ENCODE results near the gene CLEC2A.

CLEC2A gene

GRCh38 chr12:9906873-9907272, 25.3 kb downstream of the CLEC2A start:
- Histone ChIP-seq H3K27me3 (ENCODE audit: insufficient read depth, low read length) (no peaks in the 10 kb centered on the region), H3K27ac (ENCODE audit: low read length) (no peak overlapping the region), H3K4me3 (ENCODE audit: low read length) (no peak overlapping the region), H3K4me1 (ENCODE audit: insufficient read depth, low read length) (no peaks in the 10 kb centered on the region), H3K36me3 (ENCODE audit: insufficient read depth, low read depth, low read length) (no peaks in the 10 kb centered on the region), H3K9me3 (ENCODE audit: insufficient read depth, low read depth, low read length) (peaks cover 57% of the 10 kb centered on the region), H3K9ac (ENCODE audit: low read depth, low read length) (no peak overlapping the region)

DNA sequence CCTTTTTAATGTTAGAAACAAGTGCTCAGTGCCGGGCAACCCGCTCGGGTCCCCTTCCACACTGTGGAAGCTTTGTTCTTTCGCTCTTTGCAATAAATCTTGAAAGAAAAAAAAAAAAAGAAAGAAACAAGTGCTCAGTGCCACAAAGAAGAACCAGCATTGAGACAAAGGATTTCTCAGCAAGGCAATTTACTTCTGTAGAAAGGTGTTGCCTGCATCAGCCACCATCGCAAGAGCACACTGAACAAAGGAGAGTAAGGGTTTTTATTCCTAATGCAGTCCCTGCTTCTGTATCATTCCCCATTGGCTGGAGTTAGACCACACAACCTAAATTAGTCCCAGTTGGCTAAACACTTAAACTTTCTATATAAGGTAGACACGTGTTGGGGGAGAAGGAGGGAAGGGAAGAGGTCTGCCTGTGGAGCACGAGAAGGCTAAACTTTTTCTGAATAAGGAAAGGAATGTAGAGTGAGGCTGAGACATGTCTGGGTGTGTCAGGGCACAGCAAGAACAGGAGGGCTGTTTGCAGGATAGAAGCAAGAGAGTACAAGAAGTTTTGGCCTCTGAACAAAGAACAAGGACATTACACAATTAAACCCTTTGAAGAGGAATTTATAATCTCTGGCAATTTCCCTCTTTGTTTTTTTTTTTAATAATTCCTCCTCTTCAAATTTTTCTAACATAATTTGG, 29.5 kb downstream of the CLEC2A start:
- peaks cover 26% of the 10 kb centered on the region for H3K9me3 ChIP-seq (ENCODE audit: insufficient read depth, low read depth, low read length)
- no peaks in the 10 kb centered on the region for H3K27me3 ChIP-seq (ENCODE audit: insufficient read depth, low read length)
- H3K9ac ChIP-seq (ENCODE audit: low read depth, low read length): no peak overlapping the region
- no peaks in the 10 kb centered on the region for H3K36me3 ChIP-seq (ENCODE audit: insufficient read depth, low read depth, low read length)
- H3K4me3 ChIP-seq (ENCODE audit: low read length): no peak overlapping the region
- no peak overlapping the region for H3K27ac ChIP-seq (ENCODE audit: low read length)
- H3K4me1 ChIP-seq (ENCODE audit: insufficient read depth, low read length): peaks cover 4% of the 10 kb centered on the region; the same call in 1 of the 2 replicates

DNA sequence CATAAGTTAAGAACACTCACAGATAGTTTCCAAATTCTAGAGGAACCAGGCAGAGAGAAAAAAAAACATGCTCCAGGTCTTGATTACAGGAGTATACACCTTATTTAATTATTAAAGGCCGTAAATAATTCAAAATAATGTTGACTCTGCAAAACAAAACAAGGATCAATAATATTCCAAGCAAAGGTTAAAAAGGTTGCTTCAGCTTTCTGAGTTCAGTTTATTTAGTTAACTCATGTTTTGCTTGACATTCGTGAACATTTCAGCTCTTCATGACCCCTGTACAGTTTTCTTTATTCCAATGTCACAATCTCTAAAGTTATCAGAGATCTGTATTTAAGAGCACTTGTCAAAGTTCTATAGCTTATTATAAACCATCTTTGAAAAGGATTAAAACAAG, 31.2 kb downstream of the CLEC2A start:
- Histone ChIP-seq H3K27ac (ENCODE audit: low read length) (no peak overlapping the region), H3K9me3 (ENCODE audit: insufficient read depth, low read depth, low read length) (peaks cover 20% of the 10 kb centered on the region), H3K27me3 (ENCODE audit: insufficient read depth, low read length) (no peaks in the 10 kb centered on the region), H3K4me3 (ENCODE audit: low read length) (no peak overlapping the region), H3K36me3 (ENCODE audit: insufficient read depth, low read depth, low read length) (no peaks in the 10 kb centered on the region), H3K4me1 (ENCODE audit: insufficient read depth, low read length) (peaks cover 4% of the 10 kb centered on the region; the same call in 1 of the 2 replicates), H3K9ac (ENCODE audit: low read depth, low read length) (no peak overlapping the region)

DNA sequence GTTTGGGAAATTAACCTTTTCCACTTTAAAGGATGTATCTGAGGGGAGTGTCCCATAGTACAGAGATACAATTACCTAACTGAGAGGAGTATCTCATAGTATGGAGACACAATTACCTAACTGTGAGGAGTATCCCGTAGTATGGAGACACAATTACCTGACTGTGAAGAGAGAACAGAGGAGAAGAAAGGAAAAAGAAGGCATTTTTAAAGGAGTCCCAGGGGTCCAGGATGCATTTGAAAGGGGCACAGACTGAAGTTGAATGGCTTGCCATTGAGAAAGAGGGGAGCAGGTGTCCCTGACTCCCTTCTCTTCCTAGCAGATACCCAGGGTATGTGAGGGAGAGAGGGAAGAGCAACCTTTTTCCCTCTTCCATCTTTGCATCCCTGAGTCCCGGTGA, 33.0 kb downstream of the CLEC2A start:
- Histone ChIP-seq H3K27ac (ENCODE audit: low read length) (no peak overlapping the region), H3K27me3 (ENCODE audit: insufficient read depth, low read length) (no peaks in the 10 kb centered on the region), H3K4me1 (ENCODE audit: insufficient read depth, low read length) (peaks cover 4% of the 10 kb centered on the region; the same call in 1 of the 2 replicates), H3K9ac (ENCODE audit: low read depth, low read length) (no peak overlapping the region), H3K4me3 (ENCODE audit: low read length) (no peak overlapping the region), H3K36me3 (ENCODE audit: insufficient read depth, low read depth, low read length) (no peaks in the 10 kb centered on the region), H3K9me3 (ENCODE audit: insufficient read depth, low read depth, low read length) (peaks cover 17% of the 10 kb centered on the region)

GRCh38 chr12:9897535-9897934, 34.6 kb downstream of the CLEC2A start:
- Histone ChIP-seq H3K27me3 (ENCODE audit: insufficient read depth, low read length) (no peaks in the 10 kb centered on the region), H3K4me3 (ENCODE audit: low read length) (no peak overlapping the region), H3K27ac (ENCODE audit: low read length) (no peak overlapping the region), H3K4me1 (ENCODE audit: insufficient read depth, low read length) (peaks cover 4% of the 10 kb centered on the region; the same call in 1 of the 2 replicates), H3K9ac (ENCODE audit: low read depth, low read length) (no peak overlapping the region), H3K9me3 (ENCODE audit: insufficient read depth, low read depth, low read length) (peaks cover 9% of the 10 kb centered on the region; the same call in 1 of the 2 replicates), H3K36me3 (ENCODE audit: insufficient read depth, low read depth, low read length) (no peaks in the 10 kb centered on the region)

- Histone ChIP-seq H3K4me3 (ENCODE audit: low read length) (no peak overlapping the region), H3K9ac (ENCODE audit: low read depth, low read length) (no peak overlapping the region), H3K4me1 (ENCODE audit: insufficient read depth, low read length) (peaks cover 4% of the 10 kb centered on the region; the same call in 1 of the 2 replicates), H3K36me3 (ENCODE audit: insufficient read depth, low read depth, low read length) (no peaks in the 10 kb centered on the region), H3K27ac (ENCODE audit: low read length) (no peak overlapping the region), H3K27me3 (ENCODE audit: insufficient read depth, low read length) (no peaks in the 10 kb centered on the region), H3K9me3 (ENCODE audit: insufficient read depth, low read depth, low read length) (no peaks in the 10 kb centered on the region)
Measured at GRCh38 chr12:9895215-9895971, 36.8 kb downstream of the CLEC2A start.

- H3K36me3 ChIP-seq (ENCODE audit: insufficient read depth, low read depth, low read length): no peaks in the 10 kb centered on the region
- no peak overlapping the region for H3K4me3 ChIP-seq (ENCODE audit: low read length)
- H3K9me3 ChIP-seq (ENCODE audit: insufficient read depth, low read depth, low read length): no peaks in the 10 kb centered on the region
- no peaks in the 10 kb centered on the region for H3K4me1 ChIP-seq (ENCODE audit: insufficient read depth, low read length)
- no peak overlapping the region for H3K27ac ChIP-seq (ENCODE audit: low read length)
- H3K27me3 ChIP-seq (ENCODE audit: insufficient read depth, low read length): no peaks in the 10 kb centered on the region
- no peak overlapping the region for H3K9ac ChIP-seq (ENCODE audit: low read depth, low read length)
Measured at GRCh38 chr12:9888665-9889273, 43.4 kb downstream of the CLEC2A start.

- H3K4me1 ChIP-seq (ENCODE audit: insufficient read depth, low read length): peaks cover 6% of the 10 kb centered on the region
- H3K9ac ChIP-seq (ENCODE audit: low read depth, low read length): no peak overlapping the region
- no peaks in the 10 kb centered on the region for H3K9me3 ChIP-seq (ENCODE audit: insufficient read depth, low read depth, low read length)
- H3K27me3 ChIP-seq (ENCODE audit: insufficient read depth, low read length): no peaks in the 10 kb centered on the region
- no peaks in the 10 kb centered on the region for H3K36me3 ChIP-seq (ENCODE audit: insufficient read depth, low read depth, low read length)
- H3K27ac ChIP-seq (ENCODE audit: low read length): no peak overlapping the region
- H3K4me3 ChIP-seq (ENCODE audit: low read length): no peak overlapping the region
Measured at GRCh38 chr12:9883175-9883574, 49.0 kb downstream of the CLEC2A start.

GRCh38 chr12:9881988-9882387, 50.2 kb downstream of the CLEC2A start:
- Histone ChIP-seq H3K4me3 (ENCODE audit: low read length) (no peak overlapping the region), H3K9me3 (ENCODE audit: insufficient read depth, low read depth, low read length) (no peaks in the 10 kb centered on the region), H3K36me3 (ENCODE audit: insufficient read depth, low read depth, low read length) (no peaks in the 10 kb centered on the region), H3K27me3 (ENCODE audit: insufficient read depth, low read length) (no peaks in the 10 kb centered on the region), H3K27ac (ENCODE audit: low read length) (no peak overlapping the region), H3K4me1 (ENCODE audit: insufficient read depth, low read length) (peaks cover 6% of the 10 kb centered on the region), H3K9ac (ENCODE audit: low read depth, low read length) (no peak overlapping the region)

GRCh38 chr12:9881246-9881645, 50.9 kb downstream of the CLEC2A start, which contains the start of gene KLRF2:
Gene KLRF2, plus strand, starts transcription at chr12:9881489. Its CDS starts 107 bp downstream, at chr12:9881596.
- no peak within 1 kb of the TSS for H3K9ac ChIP-seq (ENCODE audit: low read depth, low read length)
- no peaks in the 10 kb centered on the region for H3K27me3 ChIP-seq (ENCODE audit: insufficient read depth, low read length)
- no peak within 1 kb of the TSS for H3K27ac ChIP-seq (ENCODE audit: low read length)
- no peaks in the 10 kb centered on the region for H3K36me3 ChIP-seq (ENCODE audit: insufficient read depth, low read depth, low read length)
- peaks cover 6% of the 10 kb centered on the region for H3K4me1 ChIP-seq (ENCODE audit: insufficient read depth, low read length)
- H3K4me3 ChIP-seq (ENCODE audit: low read length): no peak within 1 kb of the TSS
- H3K9me3 ChIP-seq (ENCODE audit: insufficient read depth, low read depth, low read length): no peaks in the 10 kb centered on the region

GRCh38 chr12:9880532-9881078, 51.6 kb downstream of the CLEC2A start:
- no peak overlapping the region for H3K27ac ChIP-seq (ENCODE audit: low read length)
- H3K9me3 ChIP-seq (ENCODE audit: insufficient read depth, low read depth, low read length): no peaks in the 10 kb centered on the region
- no peak overlapping the region for H3K4me3 ChIP-seq (ENCODE audit: low read length)
- H3K9ac ChIP-seq (ENCODE audit: low read depth, low read length): no peak overlapping the region
- no peaks in the 10 kb centered on the region for H3K27me3 ChIP-seq (ENCODE audit: insufficient read depth, low read length)
- H3K36me3 ChIP-seq (ENCODE audit: insufficient read depth, low read depth, low read length): no peaks in the 10 kb centered on the region
- H3K4me1 ChIP-seq (ENCODE audit: insufficient read depth, low read length): peaks cover 6% of the 10 kb centered on the region

Measured in iPS-20b (cell line).